Right ventricle myocardium superior (tissue), 1 donor: ENCODE results near the gene SEC11C. TPM values are rescaled to one million over a fixed set of nuclear protein-coding genes. Genes with fewer than 3 reads are reported as not detected.
"Not testable (repeated sequence)": the region's sequence is repeated elsewhere in the genome, so short reads cannot be mapped to it uniquely, and the experiment has no call there.

Source experiments
- ATAC-seq: fragments of 200-7000 bp; cut with Tn5 transposase; one replicate; pipeline ENCODE4 v1.9.1; 2020; ENCODE audit warnings: mild to moderate bottlenecking; ENCODE audit not compliant: poor library complexity
- DNase-seq: peaks from one replicate; pipeline ENCODE4 v3.0.0-alpha.2; 2020
- intact Hi-C: fragments of 100-400 bp; cut with DNase I; formaldehyde crosslinking; loops from one replicate; pipeline ENCODE4 v1.11.2; 2022
- total RNA-seq: library from RNA; stranded (reverse); fragmentation: NEBNext Ultra II Directional; extraction: Animal tissue kit (Norgen Biotek cat#: 25700); gene quantifications from one replicate; pipeline ENCODE4 v1.2.1, GENCODE V29; 2021
- donor health status: DM: no; HTN: yes; CAD: no; lungs with severe emphysema.

Gene SEC11C
- total RNA-seq, 1 donor from 2014 or later: 18.4 TPM

GRCh38 chr18:59142274-59142673 is 2.6 kb downstream of the SEC11C start:
- ATAC-seq (no peak), DNase-seq (no peak)
- intact Hi-C loops: no loop called here

- intact Hi-C loops, DNase-seq, ATAC-seq: not testable (repeated sequence)
Measured at GRCh38 chr18:59142800-59143416, 3.2 kb downstream of the SEC11C start.

GRCh38 chr18:59143441-59143840 is 3.8 kb downstream of the SEC11C start:
- no peak for DNase-seq
- ATAC-seq: no peak
- intact Hi-C loops: no loop called here

- ATAC-seq (no peak), DNase-seq (no peak)
- intact Hi-C loops: no loop called here
Measured at GRCh38 chr18:59144483-59144882, 4.8 kb downstream of the SEC11C start.

DNA sequence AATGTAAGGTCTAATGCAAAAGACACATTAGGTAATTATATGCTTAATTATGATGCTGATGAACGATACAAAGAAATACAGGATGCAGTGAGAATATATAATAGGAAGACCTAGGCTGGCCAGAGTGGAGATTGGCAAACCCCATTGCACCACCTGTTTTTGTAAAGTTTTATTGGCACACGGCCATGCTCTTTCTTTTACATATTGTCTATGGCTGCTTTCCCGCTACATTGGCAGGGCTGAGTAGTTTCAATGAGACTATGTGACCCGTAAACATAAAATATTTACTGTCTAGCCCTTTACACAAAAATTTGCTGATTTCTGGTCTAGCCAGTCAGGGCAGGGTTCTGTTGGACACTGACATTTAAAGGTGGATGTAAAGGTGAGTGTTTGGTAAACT is 5.4 kb downstream of the SEC11C start:
- intact Hi-C loops: no loop called here
- ATAC-seq: no peak

GRCh38 chr18:59148192-59148591 is 8.5 kb downstream of the SEC11C start:
- ATAC-seq (no peak), DNase-seq (no peak)
- intact Hi-C loops: no loop called here

More for the DNA sequence above, 5.4 kb downstream of the SEC11C start:
- DNase-seq: no peak

DNA sequence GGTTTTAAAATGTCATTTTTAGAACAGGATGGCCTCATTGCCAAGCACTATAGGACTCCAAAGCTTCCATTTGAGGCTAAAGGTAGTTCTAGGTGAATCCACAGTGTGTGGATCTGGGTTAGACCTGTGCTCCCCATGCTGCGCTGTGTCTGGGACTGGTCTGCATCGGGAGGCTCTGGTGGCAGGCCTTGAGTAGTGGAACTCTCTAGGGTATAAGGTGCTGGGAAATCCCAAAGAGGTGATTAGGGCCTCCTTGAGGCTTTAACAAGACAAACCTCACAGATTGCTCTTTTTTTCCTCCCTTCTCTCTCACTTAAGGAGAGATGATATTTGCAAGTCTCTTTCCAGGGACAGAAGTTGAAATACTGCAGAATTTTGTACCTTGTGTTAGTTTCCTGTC is 9.3 kb downstream of the SEC11C start:
- DNase-seq: no peak
- intact Hi-C loops: no loop called here
- ATAC-seq: no peak

DNA sequence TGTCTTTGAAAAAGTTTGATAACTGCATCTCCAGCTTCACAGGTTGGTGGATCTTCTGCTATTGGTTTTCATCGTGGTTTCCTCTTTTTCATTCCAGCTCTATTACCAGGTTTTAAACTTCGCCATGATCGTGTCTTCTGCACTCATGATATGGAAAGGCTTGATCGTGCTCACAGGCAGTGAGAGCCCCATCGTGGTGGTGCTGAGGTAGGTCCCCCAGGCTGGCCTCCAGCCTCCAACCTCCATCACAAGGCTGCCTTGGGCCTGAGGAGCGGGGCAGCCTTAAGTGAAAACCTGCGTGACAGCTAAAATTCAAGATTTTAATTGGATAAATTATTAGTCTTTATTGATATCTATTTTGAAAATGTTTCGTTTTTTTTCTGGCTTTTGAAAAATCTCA is 9.7 kb downstream of the SEC11C start:
- DNase-seq: no peak
- no peak for ATAC-seq
- intact Hi-C loops: no loop called here

GRCh38 chr18:59150236-59150635 is 10.6 kb downstream of the SEC11C start:
- intact Hi-C loops: no loop called here
- no peak for DNase-seq
- ATAC-seq: no peak

- ATAC-seq: no peak
Measured at GRCh38 chr18:59155153-59155552, 15.5 kb downstream of the SEC11C start.

GRCh38 chr18:59156316-59156715 is 16.6 kb downstream of the SEC11C start:
- intact Hi-C loops: no loop called here
- ATAC-seq: no peak
- DNase-seq: no peak

More at GRCh38 chr18:59155153-59155552, 15.5 kb downstream of the SEC11C start:
- DNase-seq: no peak
- intact Hi-C loops: no loop called here

DNA sequence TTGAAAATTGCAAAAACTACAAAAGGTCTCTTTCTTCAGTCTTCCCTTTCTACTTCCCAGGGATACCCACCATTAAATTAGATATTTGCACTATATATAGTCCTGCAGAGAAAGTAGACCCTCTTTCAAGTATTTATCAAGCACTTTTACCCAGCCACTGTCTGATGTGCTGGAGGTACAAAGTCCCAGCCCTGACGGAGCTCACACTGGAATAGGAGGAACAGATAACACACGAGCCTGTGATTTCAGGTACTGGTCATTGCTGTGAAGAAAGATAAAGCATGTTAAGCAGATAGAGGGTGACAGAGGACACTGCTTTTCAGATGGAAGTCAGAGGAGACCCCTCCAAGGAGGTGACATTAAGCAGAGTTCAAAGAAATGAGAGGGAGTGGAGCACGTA is 19.6 kb downstream of the SEC11C start:
- intact Hi-C loops: no loop called here
- no peak for ATAC-seq
- DNase-seq: no peak

DNA sequence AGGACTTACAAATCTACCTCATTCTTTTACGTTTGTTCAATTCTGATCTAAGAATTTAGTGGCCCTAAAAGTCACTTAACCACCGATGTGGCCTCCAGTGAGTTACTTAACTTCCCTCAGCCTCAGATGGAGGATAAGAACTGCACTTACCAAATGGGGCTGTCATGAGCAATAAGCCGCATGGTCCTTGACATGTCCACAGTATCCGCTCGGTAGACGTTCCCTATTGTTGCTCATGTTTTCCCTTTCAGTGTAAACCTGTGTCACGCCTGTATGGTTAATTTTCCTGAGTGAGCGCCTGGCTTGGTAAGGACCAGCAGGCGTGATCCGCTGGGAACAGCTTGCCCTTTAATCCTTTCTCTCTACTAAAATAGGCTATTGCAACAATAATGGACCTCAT is 20.3 kb downstream of the SEC11C start:
- ATAC-seq: no peak
- intact Hi-C loops: no loop called here
- no peak for DNase-seq

DNA sequence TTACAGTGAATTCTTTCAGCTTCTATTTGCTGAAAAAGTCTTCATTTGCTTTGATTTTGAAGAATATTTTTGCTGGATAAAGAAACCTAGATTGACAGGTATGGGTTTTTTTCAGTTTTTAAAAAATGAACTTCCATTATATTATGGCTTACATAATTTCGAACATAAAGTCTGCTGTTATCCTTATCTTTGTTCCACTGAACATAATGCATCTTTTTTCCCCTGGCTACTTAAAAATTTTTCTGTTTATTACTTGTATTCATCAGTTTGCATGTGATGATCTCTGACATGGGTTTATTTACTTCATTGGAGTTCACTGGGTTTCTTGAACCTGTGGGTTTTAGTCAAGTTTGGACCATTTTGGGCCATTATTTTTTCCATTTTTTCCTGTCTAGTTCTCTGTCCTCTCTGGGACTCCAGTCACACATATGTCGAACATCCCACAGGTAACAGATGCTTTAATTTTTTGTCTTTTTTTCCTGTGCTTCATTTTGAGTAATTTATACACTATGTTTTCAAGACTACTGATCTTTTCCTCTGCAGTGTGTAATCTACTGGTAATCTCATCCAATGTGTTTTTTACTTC is 33.1 kb downstream of the SEC11C start:
- ATAC-seq: no peak
- intact Hi-C loops: no loop called here
- DNase-seq: no peak

DNA sequence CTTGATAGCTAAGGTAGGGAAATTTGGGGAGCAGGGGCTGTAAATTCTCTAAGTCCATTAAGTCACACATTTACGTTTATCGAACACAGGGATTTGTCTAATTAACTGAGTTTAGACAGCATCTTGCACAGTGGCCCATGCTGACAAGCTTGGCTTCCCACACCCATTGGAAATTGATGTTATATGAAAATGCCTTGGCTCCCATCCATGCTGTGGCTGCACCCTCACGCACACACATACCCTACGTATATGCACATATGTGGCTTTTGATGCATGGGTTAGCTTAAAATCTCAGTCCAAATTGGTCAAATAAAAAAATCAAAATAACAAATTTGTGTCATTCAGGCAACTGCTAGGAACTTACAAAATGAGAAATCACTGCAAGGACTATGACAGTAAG is 37.8 kb downstream of the SEC11C start:
- ATAC-seq: no peak

GRCh38 chr18:59180150-59180845 is 40.6 kb downstream of the SEC11C start:
- ATAC-seq (no peak), DNase-seq (no peak)
- intact Hi-C loops: no loop called here

More for the DNA sequence above, 37.8 kb downstream of the SEC11C start:
- DNase-seq: no peak
- intact Hi-C loops: no loop called here

DNA sequence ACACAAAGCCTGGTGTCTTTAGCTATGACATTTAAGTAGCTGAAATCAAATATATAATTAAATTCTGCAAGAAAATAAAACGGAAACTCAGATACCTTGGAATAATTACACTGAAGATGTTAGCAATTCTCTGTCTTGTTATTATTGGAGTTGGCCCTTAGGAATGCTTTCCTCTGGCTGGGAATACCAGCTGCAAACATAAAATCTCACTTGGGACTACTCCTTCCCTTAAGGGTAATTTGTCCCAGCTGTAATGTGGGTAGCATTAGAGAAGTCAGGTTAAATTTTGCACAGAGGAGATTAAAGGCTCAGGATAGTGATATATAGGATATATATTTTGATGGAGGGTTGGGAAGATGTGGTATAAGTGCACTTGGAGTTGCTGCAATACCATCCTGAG is 43.0 kb downstream of the SEC11C start:
- DNase-seq: no peak
- ATAC-seq: no peak
- intact Hi-C loops: no loop called here

DNA sequence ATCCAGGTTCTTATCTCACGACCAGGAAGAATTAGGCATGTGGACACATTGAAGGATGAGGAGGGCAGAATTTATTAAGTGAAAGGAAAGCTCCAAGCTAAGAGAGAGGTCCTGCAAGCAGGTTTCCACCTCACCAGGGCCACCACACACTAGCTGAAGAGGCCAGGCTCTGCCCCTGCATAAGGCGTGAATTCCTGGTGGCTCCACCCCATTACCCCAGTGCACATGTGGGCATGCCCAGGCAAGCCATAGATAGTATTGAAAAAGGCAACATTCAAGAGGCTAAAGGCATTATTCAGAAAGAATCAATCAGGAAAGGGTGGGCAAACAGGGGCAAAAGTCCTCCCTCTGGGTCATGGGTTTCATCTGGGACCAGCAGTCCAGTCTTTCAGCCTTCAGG is 49.3 kb downstream of the SEC11C start:
- no peak for DNase-seq
- no peak for ATAC-seq
- intact Hi-C loops: no loop called here

- DNase-seq (no peak), ATAC-seq (no peak)
- intact Hi-C loops: no loop called here
Measured at GRCh38 chr18:59189746-59190145, 50.1 kb downstream of the SEC11C start.

- ATAC-seq: no peak
- intact Hi-C loops: no loop called here
- no peak for DNase-seq
Measured at GRCh38 chr18:59196161-59196725, 56.6 kb downstream of the SEC11C start.
